C4-2B (cell line): ENCODE data around the gene OSBPL9.

Experiments
- CTCF ChIP-seq: fragments of 450-650 bp; conservative IDR thresholded peaks from 2 replicates; pipeline ENCODE4 v1.5.1; 2017; ENCODE audit warnings: mild to moderate bottlenecking
- ZFX ChIP-seq: fragments of 450-650 bp; IDR thresholded peaks from 2 replicates; pipeline ENCODE4 v1.6.1; 2017

GRCh38 chr1:51576923-51577322 is 40.0 kb upstream of the OSBPL9 start:
- TF ChIP-seq CTCF (no peak), ZFX (no peak)
